Endothelial cell of umbilical vein (primary cell): ENCODE data around the gene PKDREJ. TPM values are rescaled to one million over a fixed set of nuclear protein-coding genes. Genes with fewer than 3 reads are reported as not detected.

Experiments
- BruUV-seq: library from RNA; stranded (reverse); fragments of 400-500 nt; replicated peaks from 2 replicates; lab custom pipeline; 2021; lab: Mats Ljungman, UMichigan
- CTCF ChIA-PET: fragments of 300-600, 350-600 bp; sonication (Branson Sonifier 250); formaldehyde crosslinking; loops from one replicate; lab custom pipeline; 2021; ENCODE audit warnings: antibody characterized with exemption, inconsistent platforms; lab: Charles Lee
- POLR2A ChIA-PET: fragments of 300-600, 350-600 bp; sonication (Branson Sonifier 250); formaldehyde crosslinking; loops from one replicate; lab custom pipeline; 2021; ENCODE audit warnings: antibody characterized with exemption, inconsistent platforms; lab: Charles Lee
- DNase-seq: peaks from one replicate; pipeline ENCODE4 v3.0.0-alpha.2; 2011; ENCODE audit warnings: low read depth, low spot score
- FAIRE-seq: peaks from 2 replicates; lab custom pipeline; 2011; peaks lifted over from hg19 to GRCh38; lab: Jason Lieb, UNC
- H2AFZ ChIP-seq: 2 replicates; pipeline ENCODE4 v1.6.0; 2012; ENCODE audit warnings: low read depth, low read length, control low read depth, inconsistent platforms
- H3K27ac ChIP-seq: 2 replicates; pipeline ENCODE4 v1.5.1; 2011; ENCODE audit warnings: low read depth, mild to moderate bottlenecking, control low read depth, low read length, moderate library complexity; ENCODE audit not compliant: insufficient read depth
- H3K27me3 ChIP-seq, 2 experiments: 2 replicates each; pipeline versions ENCODE4 v1.6.0 to v1.6.1; 2011; ENCODE audit warnings: low read length in 2 of 2, mixed read lengths in 1 of 2; ENCODE audit not compliant: control insufficient read depth in 2 of 2, insufficient read depth in 2 of 2
- H3K36me3 ChIP-seq, 2 experiments: 2 replicates in 1 of 2; 3 replicates in 1 of 2; pipeline ENCODE4 v1.5.1; 2011; ENCODE audit warnings: low read length in 2 of 2, mild to moderate bottlenecking in 1 of 2, moderate library complexity in 1 of 2; ENCODE audit not compliant: control insufficient read depth in 2 of 2, insufficient read depth in 2 of 2; ENCODE audit errors: extremely low read depth in 1 of 2
- H3K4me1 ChIP-seq: 3 replicates; pipeline ENCODE4 v1.5.1; 2011; ENCODE audit warnings: mild to moderate bottlenecking, low read length; ENCODE audit not compliant: control insufficient read depth, insufficient read depth; ENCODE audit errors: extremely low read depth
- H3K4me2 ChIP-seq: 2 replicates; pipeline ENCODE4 v1.6.1; 2011; ENCODE audit warnings: low read length, control low read depth, mixed read lengths; ENCODE audit not compliant: insufficient read depth
- H3K4me3 ChIP-seq, 3 experiments: fragments of 200-600 bp in 1 of 3; sonication (generic), shearing (Covaris generic) in 1 of 3; replicated peaks in 1 of 3; 2 replicates each; pipeline ENCODE4 v1.5.1; 2011 to 2016; ENCODE audit warnings: control low read depth in 3 of 3, low read length in 3 of 3, mild to moderate bottlenecking in 2 of 3, inconsistent platforms in 1 of 3, low read depth in 1 of 3, moderate library complexity in 1 of 3; ENCODE audit not compliant: insufficient read depth in 1 of 3
- H3K79me2 ChIP-seq: 2 replicates; pipeline ENCODE4 v1.6.0; 2012; ENCODE audit warnings: low read length, inconsistent platforms; ENCODE audit not compliant: control insufficient read depth, insufficient read depth
- H3K9ac ChIP-seq: replicated peaks from 2 replicates; pipeline ENCODE3; 2011; ENCODE audit warnings: low read length, control low read depth; ENCODE audit not compliant: insufficient read depth; ENCODE audit errors: extremely low read depth
- H3K9me1 ChIP-seq: replicated peaks from 3 replicates; pipeline ENCODE4 v1.6.0; 2011; ENCODE audit warnings: mild to moderate bottlenecking, low read length; ENCODE audit not compliant: control insufficient read depth, insufficient read depth; ENCODE audit errors: extremely low read depth
- H3K9me3 ChIP-seq: replicated peaks from 2 replicates; pipeline ENCODE4 v1.5.1; 2012; ENCODE audit warnings: low read length, inconsistent platforms; ENCODE audit not compliant: control insufficient read depth, insufficient read depth
- H4K20me1 ChIP-seq: replicated peaks from 2 replicates; pipeline ENCODE3; 2011; ENCODE audit warnings: mild to moderate bottlenecking, low read length; ENCODE audit not compliant: control insufficient read depth, insufficient read depth; ENCODE audit errors: extremely low read depth
- CTCF ChIP-seq, 2 donors: IDR thresholded peaks; 1 replicate in 1 of 2; 2 replicates in 1 of 2; pipeline ENCODE4 v1.5.1; 2011; ENCODE audit warnings: low read length in 2 of 2, mild to moderate bottlenecking in 2 of 2, moderate library complexity in 2 of 2, control low read depth in 1 of 2, inconsistent platforms in 1 of 2, low read depth in 1 of 2; ENCODE audit not compliant: insufficient read depth in 1 of 2; ENCODE audit errors: extremely low read depth in 1 of 2
- EZH2 ChIP-seq: IDR thresholded peaks from 2 replicates; pipeline ENCODE4 v1.6.1; 2012; ENCODE audit warnings: borderline replicate concordance, low read depth, mild to moderate bottlenecking, moderate library complexity, low read length, inconsistent platforms; ENCODE audit not compliant: severe bottlenecking
- FOS ChIP-seq: IDR thresholded peaks from 2 replicates; pipeline ENCODE4 v1.6.1; 2011; ENCODE audit warnings: mild to moderate bottlenecking, low read length, moderate library complexity, borderline replicate concordance; ENCODE audit not compliant: insufficient read depth
- GATA2 ChIP-seq: IDR thresholded peaks from 2 replicates; pipeline ENCODE4 v1.7.0; 2011; ENCODE audit warnings: low read depth, mild to moderate bottlenecking, moderate library complexity, mixed read lengths, low read length; ENCODE audit not compliant: insufficient read length, insufficient read depth
- JUN ChIP-seq: IDR thresholded peaks from 2 replicates; pipeline ENCODE4 v1.6.1; 2011; ENCODE audit warnings: borderline replicate concordance, low read depth; ENCODE audit not compliant: insufficient read length, insufficient read depth
- MAX ChIP-seq: IDR thresholded peaks from 2 replicates; pipeline ENCODE4 v1.6.1; 2011; ENCODE audit not compliant: insufficient read depth, insufficient read length
- MYC ChIP-seq: IDR thresholded peaks from one replicate; pipeline ENCODE4 v1.6.1; 2011; ENCODE audit warnings: mild to moderate bottlenecking, low read depth, low read length
- POLR2A ChIP-seq: IDR thresholded peaks from 2 replicates; pipeline ENCODE4 v1.6.1; 2012; ENCODE audit warnings: low read depth, mild to moderate bottlenecking, control low read depth, low read length
- POLR2AphosphoS5 ChIP-seq: IDR thresholded peaks from 2 replicates; pipeline ENCODE4 v1.6.1; 2012; ENCODE audit warnings: low read depth, mild to moderate bottlenecking, control low read depth, low read length, moderate library complexity; ENCODE audit not compliant: insufficient read depth
- dilution Hi-C: fragments of 300-500 bp; cut with MboI; formaldehyde crosslinking; loops from one replicate; pipeline ENCODE4 v1.15.0; 2019; ENCODE audit warnings: low sequenced_read_pairs; ENCODE audit not compliant: extremely low pct_ligation_motif_present
- intact Hi-C: fragments of 100-400 bp; cut with micrococcal nuclease; formaldehyde crosslinking; loops from one replicate; pipeline ENCODE4 v1.10.0; 2022
- polyA plus RNA-seq, 4 experiments: library from polyadenylated mRNA; depleted of rRNA in 3 of 4; stranded (reverse) in 3 of 4; unstranded in 1 of 4; fragments of >200 nt; gene quantifications; 2 replicates each; pipeline versions ENCODE4 v1.2.1 to v1.2.3, GENCODE V29; 2011 to 2012; ENCODE audit warnings: missing spikeins in 1 of 4
- total RNA-seq: library from RNA; stranded (reverse); gene quantifications from 2 replicates; pipeline ENCODE4 v1.2.3, GENCODE V29; 2021

PKDREJ gene
- total and polyA plus RNA-seq, 2 donors (not counting 3 experiments of a cell fraction or from before 2014, with no cell fraction given), result not detected

- H3K9ac ChIP-seq, result no peak overlapping the region
- no peak for FAIRE-seq
- CTCF ChIA-PET, result no interaction called here
- no peaks in the 10 kb centered on the region for H3K36me3 ChIP-seq
- H2AFZ ChIP-seq, result no peak overlapping the region
- dilution Hi-C loops (no loop called here), intact Hi-C loops (no loop called here)
- no peaks in the 10 kb centered on the region for H4K20me1 ChIP-seq
- no peak overlapping the region for H3K4me3 ChIP-seq
- no peak overlapping the region for H3K4me2 ChIP-seq
- TF ChIP-seq FOS (no peak), CTCF (IDR thresholded peaks at IDR 0.05; ENCODE audit: extremely low read depth in 1 of 2, insufficient read depth in 1 of 2, low read depth in 1 of 2, low read length in 2 of 2) (no peak), MAX (no peak), GATA2 (no peak), MYC (no peak), POLR2A (no peak), EZH2 (no peak), POLR2AphosphoS5 (no peak), JUN (no peak)
- no peaks in the 10 kb centered on the region for H3K9me3 ChIP-seq
- H3K79me2 ChIP-seq, result no peaks in the 10 kb centered on the region
- H3K27ac ChIP-seq, result no peak overlapping the region
- no peaks in the 10 kb centered on the region for H3K4me1 ChIP-seq
- POLR2A ChIA-PET, result no interaction called here
- BruUV-seq, result no TSS peak
- H3K9me1 ChIP-seq, result no peaks in the 10 kb centered on the region
- no peak for DNase-seq
- H3K27me3 ChIP-seq, result no peaks in the 10 kb centered on the region
Observed at GRCh38 chr22:46214616-46215015, 48.5 kb downstream of the PKDREJ start.
